ENCODE data around the gene BRD1. TPM values are rescaled to one million over a fixed set of nuclear protein-coding genes. Genes with fewer than 3 reads are reported as not detected.

BRD1 gene
- total RNA-seq (10 to 100 TPM; 14.6 to 23.2 (median 16.9) TPM), polyA plus RNA-seq (10 to 100 TPM in 1 of 2 donors, 1 to 10 TPM in 1; 8.2 to 22.9 TPM)
- long read RNA-seq, donor 1, full-length matches to known transcripts, result 3 of 34 reads
- long read RNA-seq, donor 1, partial matches to known transcripts, result 8 of 34 reads
- long read RNA-seq, donor 1, other reads (novel, unspliced or antisense), result 23 of 34 reads
- long read RNA-seq, donor 2, full-length matches to known transcripts, result 5 of 27 reads
- long read RNA-seq, donor 2, partial matches to known transcripts, result 10 of 27 reads
- long read RNA-seq, donor 2, other reads (novel, unspliced or antisense), result 12 of 27 reads
- long read RNA-seq, donor 3, full-length matches to known transcripts, result 13 of 38 reads
- long read RNA-seq, donor 3, partial matches to known transcripts, result 17 of 38 reads
- long read RNA-seq, donor 3, other reads (novel, unspliced or antisense), result 8 of 38 reads

DNA sequence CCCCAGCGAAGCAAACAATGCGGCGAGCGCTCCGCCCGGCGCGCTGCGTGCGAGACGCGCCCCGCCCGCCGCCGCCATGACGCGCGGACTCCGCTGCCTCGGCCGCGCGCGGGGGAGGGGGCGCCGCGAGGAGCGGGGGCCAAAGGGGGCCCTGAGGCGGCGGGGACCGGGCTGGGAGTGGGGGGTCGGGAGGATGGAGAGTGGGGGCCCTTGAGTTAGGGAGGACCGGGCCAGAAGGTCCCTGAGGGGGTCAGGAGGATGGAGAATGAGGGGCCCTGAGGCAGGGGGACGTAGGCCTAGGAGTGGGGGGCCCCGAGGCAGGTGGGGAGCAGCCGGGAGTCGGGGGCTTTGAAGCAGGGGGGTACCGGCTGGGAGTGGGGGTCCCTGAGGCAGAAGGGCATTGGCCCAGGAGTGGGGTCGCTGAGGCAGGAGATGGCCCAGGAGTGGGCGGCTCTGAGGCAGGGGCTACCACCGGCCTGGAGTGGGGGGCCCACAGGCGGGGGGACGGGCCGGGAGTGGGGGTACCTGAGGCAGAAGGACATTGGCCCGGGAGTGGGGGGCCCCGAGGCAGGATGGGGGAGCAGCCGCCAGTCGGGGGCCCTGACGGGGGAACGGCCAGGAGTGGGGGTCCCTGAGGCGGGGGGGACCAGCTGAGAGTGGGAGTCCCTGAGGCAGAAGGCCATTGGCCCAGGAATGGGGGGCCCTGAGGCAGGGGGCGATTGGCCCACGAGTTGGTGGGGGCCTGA, at the start of gene BRD1:
Gene BRD1, minus strand, starts transcription at position 21 of the 746 bp plus-strand sequence. CDS start 3,556 bp downstream, outside the sequence.
- intact Hi-C loops (cut with DNase I), result loop anchor here in 1 of 10 donors (2.0 kb wide), 1 partner anchor 25 kb away; the partner anchor contains the start of gene ZBED4
- peak; percentile 36 to 73 for DNase-seq
- 18 to 20% methylated on average over 23 to 54 of the region's 54 CpGs for WGBS, 2 donors
- peak within 1 kb of the TSS; percentile 42 to 90 (median 78) for H3K4me3 ChIP-seq
- H3K27me3 ChIP-seq, result no peaks in the 10 kb centered on the region
- H3K4me1 ChIP-seq, result peaks cover 8 to 37% (median 26%) of the 10 kb centered on the region in 9 donors
- peaks cover 2 to 21% (median 10%) of the 10 kb centered on the region in 9 donors for H3K36me3 ChIP-seq
- peaks cover 0 to 7% (median 0%) of the 10 kb centered on the region in 11 donors for H3K9me3 ChIP-seq
- H3K27ac ChIP-seq, result peak within 1 kb of the TSS; percentile 24 to 91 (median 86)
- no peak for TF ChIP-seq CTCF (IDR thresholded peaks at IDR 0.05)
- ATAC-seq, result peak; percentile 54 to 85 (median 74)

DNA sequence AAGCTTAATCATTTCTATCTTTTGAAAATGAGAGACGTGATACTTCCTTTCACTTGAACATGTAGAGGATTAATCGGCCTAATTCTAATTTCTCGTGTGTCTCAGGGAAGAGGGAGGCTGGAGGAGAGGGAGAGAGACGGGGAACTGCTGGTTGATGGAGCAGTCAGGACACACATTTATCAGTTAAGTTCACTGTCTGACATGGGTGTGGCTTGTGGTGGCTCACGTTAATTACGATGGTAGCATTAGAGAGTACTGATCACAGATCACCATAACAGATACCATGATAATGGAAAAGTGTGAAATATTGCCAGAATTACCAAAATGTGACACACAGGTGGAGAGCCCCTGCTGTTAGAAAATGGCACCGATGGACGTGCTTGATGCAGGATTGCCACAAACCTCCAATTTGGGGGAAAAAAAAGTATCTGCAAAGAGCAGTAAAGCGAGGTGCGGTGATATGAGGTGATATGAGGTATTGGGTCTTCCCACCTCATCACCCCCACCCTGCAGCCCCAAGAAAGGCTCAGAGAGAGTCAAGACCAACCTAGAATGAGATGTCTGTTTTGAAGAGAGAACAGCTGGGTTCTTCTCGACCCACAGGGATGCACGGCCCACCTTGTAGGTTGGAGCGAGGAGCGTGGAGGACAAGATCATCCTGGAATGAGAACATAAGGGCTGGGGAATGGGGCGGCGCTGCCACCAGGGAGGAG, 45.7 kb upstream of the BRD1 start:
- ATAC-seq (no peak), DNase-seq (no peak)
- intact Hi-C loops (cut with DNase I), result no loop called here
- peaks cover 0 to 23% (median 4%) of the 10 kb centered on the region in 11 donors for H3K9me3 ChIP-seq
- no peaks in the 10 kb centered on the region for H3K4me1 ChIP-seq
- peaks cover 0 to 15% (median 0%) of the 10 kb centered on the region in 9 donors for H3K36me3 ChIP-seq
- no peaks in the 10 kb centered on the region for H3K27me3 ChIP-seq
- 88% methylated on average over 16 of the region's 16 CpGs for WGBS, 2 donors
- no peak overlapping the region for H3K4me3 ChIP-seq
- H3K27ac ChIP-seq, result no peak overlapping the region
- no peak for TF ChIP-seq CTCF (IDR thresholded peaks at IDR 0.05)

DNA sequence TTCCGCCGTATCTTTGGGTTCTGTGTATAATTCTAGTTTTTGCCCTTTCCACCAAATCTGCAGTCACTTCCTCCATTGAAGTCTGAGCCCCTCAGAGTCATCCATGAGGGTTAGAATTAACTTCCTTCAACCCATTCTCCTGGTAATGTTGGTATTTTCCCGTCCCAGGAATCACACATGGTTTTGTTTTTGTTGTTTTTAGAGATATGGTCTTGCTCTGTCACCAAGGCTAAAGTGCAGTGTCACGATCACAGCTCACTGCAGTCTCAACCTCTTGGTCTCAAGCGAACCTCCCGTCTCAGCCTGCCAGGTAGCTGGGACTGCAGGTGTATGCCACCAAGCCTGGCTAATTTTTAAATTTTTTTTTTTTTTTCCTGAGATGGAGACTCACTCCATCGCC, 44.7 kb upstream of the BRD1 start:
- 91 to 94% methylated on average over 7 of the region's 7 CpGs for WGBS, 2 donors
- no peak overlapping the region for H3K27ac ChIP-seq
- H3K27me3 ChIP-seq, result no peaks in the 10 kb centered on the region
- peaks cover 0 to 4% (median 0%) of the 10 kb centered on the region in 9 donors for H3K4me1 ChIP-seq
- H3K9me3 ChIP-seq, result peaks cover 0 to 34% (median 4%) of the 10 kb centered on the region in 11 donors
- no peak for TF ChIP-seq CTCF (IDR thresholded peaks at IDR 0.05)
- peaks cover 0 to 15% (median 0%) of the 10 kb centered on the region in 9 donors for H3K36me3 ChIP-seq
- ATAC-seq (no peak), DNase-seq (no peak)
- intact Hi-C loops (cut with DNase I), result no loop called here
- no peak overlapping the region for H3K4me3 ChIP-seq

DNA sequence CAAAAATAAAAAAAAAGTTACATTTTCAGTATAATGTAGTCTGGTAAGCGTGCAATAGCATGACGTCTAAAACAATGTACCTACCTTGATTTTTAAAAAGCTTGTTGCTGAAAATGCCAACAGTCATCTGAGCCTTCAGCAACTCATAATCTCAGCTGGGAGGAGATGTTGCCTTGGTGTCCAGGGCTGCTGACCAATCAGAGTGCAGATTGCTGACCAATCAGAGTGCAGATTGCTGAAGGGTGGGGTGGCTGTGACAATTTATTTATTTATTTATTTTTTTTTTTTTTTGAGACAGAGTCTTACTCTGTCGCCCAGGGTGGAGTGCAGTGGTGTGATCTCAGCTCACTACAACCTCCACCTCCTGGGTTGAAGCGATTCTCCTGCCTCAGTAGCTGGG, 43.8 kb upstream of the BRD1 start:
- intact Hi-C loops (cut with DNase I), result no loop called here
- WGBS, 2 donors, result 98% methylated on average over 4 of the region's 4 CpGs
- no peak for TF ChIP-seq CTCF (IDR thresholded peaks at IDR 0.05)

More for the DNA sequence above, 43.8 kb upstream of the BRD1 start:
- no peaks in the 10 kb centered on the region for H3K27me3 ChIP-seq
- H3K27ac ChIP-seq, result no peak overlapping the region
- no peak overlapping the region for H3K4me3 ChIP-seq
- H3K36me3 ChIP-seq, result peaks cover 0 to 20% (median 0%) of the 10 kb centered on the region in 9 donors
- peaks cover 0 to 6% (median 0%) of the 10 kb centered on the region in 9 donors for H3K4me1 ChIP-seq
- DNase-seq, result no peak
- H3K9me3 ChIP-seq, result peaks cover 0 to 42% (median 10%) of the 10 kb centered on the region in 11 donors
- no peak for ATAC-seq
